T-helper 1 cell (primary cell): ENCODE measurements around the gene TTC28.

Experiments used
- DNase-seq, 5 donors: peaks; one replicate each; pipeline ENCODE4 v3.0.0-alpha.2; 2012 to 2020

The TTC28 gene

GRCh38 chr22:27937453-27937852, 742.2 kb downstream of the TTC28 start:
- no peak for DNase-seq

GRCh38 chr22:27935897-27936296, 743.7 kb downstream of the TTC28 start:
- no peak for DNase-seq

GRCh38 chr22:27934069-27934468, 745.6 kb downstream of the TTC28 start:
- no peak for DNase-seq

GRCh38 chr22:27933186-27933983, 746.3 kb downstream of the TTC28 start:
- DNase-seq: no peak

GRCh38 chr22:27930331-27931060, 749.1 kb downstream of the TTC28 start:
- DNase-seq: no peak
